ENCODE results near the gene RICTOR. TPM values are rescaled to one million over a fixed set of nuclear protein-coding genes. Genes with fewer than 3 reads are reported as not detected.

The RICTOR gene
- polyA plus RNA-seq, 1 experiment = 6.3 TPM

- Histone ChIP-seq H3K36me3 (ENCODE audit: control insufficient read depth, insufficient read depth, low read length) (no peaks in the 10 kb centered on the region), H3K27me3 (ENCODE audit: control insufficient read depth, insufficient read depth, low read length) (no peaks in the 10 kb centered on the region), H3K4me3 (ENCODE audit: low read depth, low read length) (no peak overlapping the region)
- ChIA-PET CTCF (interaction anchor here (0.8 to 1.5 kb wide), 5 partner anchors 12 to 277 kb away, joined by 4 to 5 read pairs (median 4); no protein-coding TSS in a partner anchor), POLR2A (no interaction called here)
- peak; percentile 25; the same call in 1 of the 2 replicates for TF ChIP-seq CTCF (IDR thresholded peaks at IDR 0.05; ENCODE audit: insufficient read depth, low read depth, low read length)
- DNase-seq (ENCODE audit: low read depth) = no peak
Observed at GRCh38 chr5:39005566-39006232, 68.5 kb downstream of the RICTOR start.

- no peak overlapping the region for H3K4me3 ChIP-seq (ENCODE audit: low read depth, low read length)
- no peak for DNase-seq (ENCODE audit: low read depth)
- H3K36me3 ChIP-seq (ENCODE audit: control insufficient read depth, insufficient read depth, low read length) = no peaks in the 10 kb centered on the region
- no peak for TF ChIP-seq CTCF (IDR thresholded peaks at IDR 0.05; ENCODE audit: insufficient read depth, low read depth, low read length)
- H3K27me3 ChIP-seq (ENCODE audit: control insufficient read depth, insufficient read depth, low read length) = no peaks in the 10 kb centered on the region
- ChIA-PET CTCF (interaction anchor here (1.6 to 1.8 kb wide), 2 partner anchors 14 to 79 kb away, joined by 4 to 5 read pairs; no protein-coding TSS in a partner anchor), POLR2A (no interaction called here)
Observed at GRCh38 chr5:39001683-39002082, 72.5 kb downstream of the RICTOR start.

- no peaks in the 10 kb centered on the region for H3K27me3 ChIP-seq (ENCODE audit: control insufficient read depth, insufficient read depth, low read length)
- DNase-seq (ENCODE audit: low read depth) = no peak
- no peak overlapping the region for H3K4me3 ChIP-seq (ENCODE audit: low read depth, low read length)
- TF ChIP-seq CTCF (IDR thresholded peaks at IDR 0.05; ENCODE audit: insufficient read depth, low read depth, low read length) = no peak
- CTCF ChIA-PET = no interaction called here
- H3K36me3 ChIP-seq (ENCODE audit: control insufficient read depth, insufficient read depth, low read length) = no peaks in the 10 kb centered on the region
- POLR2A ChIA-PET = no interaction called here
Observed at GRCh38 chr5:38999037-38999436, 75.2 kb downstream of the RICTOR start.

GRCh38 chr5:38997591-38997990 lies 76.6 kb downstream of the RICTOR start:
- POLR2A ChIA-PET = no interaction called here
- no peak for DNase-seq (ENCODE audit: low read depth)
- CTCF ChIA-PET = no interaction called here
- no peak for TF ChIP-seq CTCF (IDR thresholded peaks at IDR 0.05; ENCODE audit: insufficient read depth, low read depth, low read length)
- Histone ChIP-seq H3K36me3 (ENCODE audit: control insufficient read depth, insufficient read depth, low read length) (no peaks in the 10 kb centered on the region), H3K27me3 (ENCODE audit: control insufficient read depth, insufficient read depth, low read length) (no peaks in the 10 kb centered on the region), H3K4me3 (ENCODE audit: low read depth, low read length) (no peak overlapping the region)

GRCh38 chr5:38996123-38996522 lies 78.1 kb downstream of the RICTOR start:
- ChIA-PET POLR2A (no interaction called here), CTCF (interaction anchor here (3.6 kb wide), 1 partner anchor 84 kb away, joined by 20 read pairs; no protein-coding TSS in a partner anchor)
- TF ChIP-seq CTCF (IDR thresholded peaks at IDR 0.05; ENCODE audit: insufficient read depth, low read depth, low read length) = no peak
- no peaks in the 10 kb centered on the region for H3K36me3 ChIP-seq (ENCODE audit: control insufficient read depth, insufficient read depth, low read length)
- H3K4me3 ChIP-seq (ENCODE audit: low read depth, low read length) = no peak overlapping the region
- no peak for DNase-seq (ENCODE audit: low read depth)
- H3K27me3 ChIP-seq (ENCODE audit: control insufficient read depth, insufficient read depth, low read length) = no peaks in the 10 kb centered on the region

Data from BJ (cell line).